GM10266 (cell line): Measurements from ENCODE around the gene CHMP4A.
A peak's percentile ranks its signal among the peaks of the same experiment; 100 is the strongest.

Source experiments
- DNase-seq: peaks from one replicate; pipeline ENCODE4 v3.0.0; 2012; ENCODE audit errors: extremely low spot score
- CTCF ChIP-seq: IDR thresholded peaks from 2 replicates; pipeline ENCODE4 v1.5.1; 2012; ENCODE audit warnings: mild to moderate bottlenecking, low read depth; ENCODE audit not compliant: control insufficient read depth, insufficient read depth; ENCODE audit errors: missing control alignments

Gene CHMP4A

GRCh38 chr14:24188251-24189058 lies 24.8 kb downstream of the CHMP4A start, which contains the start of gene IPO4:
Gene IPO4, minus strand, starts transcription at chr14:24188816. Its CDS starts 29 bp downstream, at chr14:24188787.
- TF ChIP-seq CTCF = no peak
- peak; percentile 98 for DNase-seq

- no peak for TF ChIP-seq CTCF
- DNase-seq = no peak
Measured at GRCh38 chr14:24187539-24187915, 25.8 kb downstream of the CHMP4A start.

- DNase-seq = no peak
- TF ChIP-seq CTCF = no peak
Measured at GRCh38 chr14:24186831-24187538, 26.3 kb downstream of the CHMP4A start.

GRCh38 chr14:24185741-24186140 lies 27.5 kb downstream of the CHMP4A start:
- DNase-seq = no peak
- no peak for TF ChIP-seq CTCF

GRCh38 chr14:24185026-24185425 lies 28.3 kb downstream of the CHMP4A start:
- TF ChIP-seq CTCF = no peak
- no peak for DNase-seq

- no peak for DNase-seq
- TF ChIP-seq CTCF = no peak
Measured at GRCh38 chr14:24184104-24184970, 29.0 kb downstream of the CHMP4A start.
